ENCODE data around the gene GALNT18.

GALNT18 gene

GRCh38 chr11:11586465-11586864, 35.3 kb downstream of the GALNT18 start:
- H3K36me3 ChIP-seq (replicated peaks; ENCODE audit: insufficient read depth, low read length): no peaks in the 10 kb centered on the region
- no peaks in the 10 kb centered on the region for H3K79me2 ChIP-seq (ENCODE audit: low read length)
- no peak overlapping the region for H3K4me3 ChIP-seq (ENCODE audit: low read length)
- H3K9ac ChIP-seq (ENCODE audit: low read length): no peak overlapping the region
- no peak for DNase-seq
- no peaks in the 10 kb centered on the region for H3K27me3 ChIP-seq (replicated peaks; ENCODE audit: insufficient read depth, low read length)
- no peak for TF ChIP-seq EZH2phosphoT487 (IDR thresholded peaks at IDR 0.05; ENCODE audit: low read length)
- TF ChIP-seq EZH2 (optimal IDR thresholded peaks at IDR 0.05; ENCODE audit: low read depth, low read length): no peak
- no peak for TF ChIP-seq CTCF (IDR thresholded peaks at IDR 0.05; ENCODE audit: low read length)
- no peaks in the 10 kb centered on the region for H3K9me3 ChIP-seq (replicated peaks; ENCODE audit: insufficient read depth, low read length)
- H3K27ac ChIP-seq (ENCODE audit: low read length): no peak overlapping the region
- H3F3A ChIP-seq (ENCODE audit: insufficient read depth, low read length): no peaks in the 10 kb centered on the region
- no peak overlapping the region for H3K4me2 ChIP-seq (ENCODE audit: low read depth, low read length)
- H3K9me2 ChIP-seq (replicated peaks; ENCODE audit: insufficient read depth, low read length): no peaks in the 10 kb centered on the region
- no peaks in the 10 kb centered on the region for H4K20me1 ChIP-seq (ENCODE audit: insufficient read depth, low read length)
- no peaks in the 10 kb centered on the region for H3K4me1 ChIP-seq (ENCODE audit: low read length)
- H2AFZ ChIP-seq (ENCODE audit: low read length): no peak overlapping the region

DNA sequence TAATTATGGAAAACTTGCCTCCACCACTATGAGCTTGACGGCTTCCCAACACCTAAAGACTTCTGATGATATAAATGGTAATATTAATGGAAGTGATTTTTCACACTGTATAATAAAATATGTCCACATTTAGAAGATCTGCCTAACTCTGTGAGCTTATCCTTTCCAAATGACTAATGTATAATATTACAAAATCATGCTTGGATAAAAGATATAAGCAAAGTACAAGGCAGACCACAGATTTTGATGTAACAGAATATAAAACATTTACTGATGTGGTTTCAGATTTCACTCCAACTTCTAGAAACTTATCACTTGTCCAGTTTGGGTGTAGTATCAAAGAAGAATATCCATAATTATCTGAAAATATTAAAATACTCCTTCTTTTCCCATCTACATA, 36.9 kb downstream of the GALNT18 start:
- no peak overlapping the region for H3K4me3 ChIP-seq (ENCODE audit: low read length)
- H3K9me2 ChIP-seq (replicated peaks; ENCODE audit: insufficient read depth, low read length): no peaks in the 10 kb centered on the region
- no peak overlapping the region for H3K9ac ChIP-seq (ENCODE audit: low read length)
- H3F3A ChIP-seq (ENCODE audit: insufficient read depth, low read length): no peaks in the 10 kb centered on the region
- H3K9me3 ChIP-seq (replicated peaks; ENCODE audit: insufficient read depth, low read length): no peaks in the 10 kb centered on the region
- no peaks in the 10 kb centered on the region for H3K79me2 ChIP-seq (ENCODE audit: low read length)
- H3K4me2 ChIP-seq (ENCODE audit: low read depth, low read length): no peak overlapping the region
- no peak overlapping the region for H2AFZ ChIP-seq (ENCODE audit: low read length)
- H3K27ac ChIP-seq (ENCODE audit: low read length): no peak overlapping the region
- TF ChIP-seq EZH2phosphoT487 (IDR thresholded peaks at IDR 0.05; ENCODE audit: low read length): no peak
- TF ChIP-seq EZH2 (optimal IDR thresholded peaks at IDR 0.05; ENCODE audit: low read depth, low read length): no peak
- no peak for TF ChIP-seq CTCF (IDR thresholded peaks at IDR 0.05; ENCODE audit: low read length)
- H3K27me3 ChIP-seq (replicated peaks; ENCODE audit: insufficient read depth, low read length): no peaks in the 10 kb centered on the region
- no peaks in the 10 kb centered on the region for H4K20me1 ChIP-seq (ENCODE audit: insufficient read depth, low read length)
- no peak for DNase-seq
- H3K4me1 ChIP-seq (ENCODE audit: low read length): no peaks in the 10 kb centered on the region
- H3K36me3 ChIP-seq (replicated peaks; ENCODE audit: insufficient read depth, low read length): no peaks in the 10 kb centered on the region

DNA sequence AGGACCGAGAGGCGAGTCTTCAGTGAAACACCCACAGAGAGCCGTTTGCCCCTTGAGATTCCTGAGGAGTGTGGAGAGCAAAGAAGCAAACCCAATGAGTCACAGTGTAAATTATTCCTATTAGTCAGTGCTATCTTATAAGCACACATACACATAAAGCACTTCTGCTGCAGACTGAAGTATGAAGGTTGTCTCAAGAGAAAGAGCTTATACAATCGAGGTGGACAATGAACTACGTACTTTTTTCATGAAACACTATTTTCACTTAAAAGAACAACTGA, 37.3 kb downstream of the GALNT18 start:
- Histone ChIP-seq H3K27ac (ENCODE audit: low read length) (no peak overlapping the region), H3K4me1 (ENCODE audit: low read length) (no peaks in the 10 kb centered on the region)

More for the DNA sequence above, 37.3 kb downstream of the GALNT18 start:
- H3K4me3 ChIP-seq (ENCODE audit: low read length): no peak overlapping the region
- no peak overlapping the region for H2AFZ ChIP-seq (ENCODE audit: low read length)
- H3K9ac ChIP-seq (ENCODE audit: low read length): no peak overlapping the region
- no peak for DNase-seq
- H4K20me1 ChIP-seq (ENCODE audit: insufficient read depth, low read length): no peaks in the 10 kb centered on the region
- no peaks in the 10 kb centered on the region for H3K36me3 ChIP-seq (replicated peaks; ENCODE audit: insufficient read depth, low read length)
- no peaks in the 10 kb centered on the region for H3K9me2 ChIP-seq (replicated peaks; ENCODE audit: insufficient read depth, low read length)
- TF ChIP-seq CTCF (IDR thresholded peaks at IDR 0.05; ENCODE audit: low read length) (no peak), EZH2phosphoT487 (IDR thresholded peaks at IDR 0.05; ENCODE audit: low read length) (no peak), EZH2 (optimal IDR thresholded peaks at IDR 0.05; ENCODE audit: low read depth, low read length) (no peak)
- H3K79me2 ChIP-seq (ENCODE audit: low read length): no peaks in the 10 kb centered on the region
- no peak overlapping the region for H3K4me2 ChIP-seq (ENCODE audit: low read depth, low read length)
- H3F3A ChIP-seq (ENCODE audit: insufficient read depth, low read length): no peaks in the 10 kb centered on the region
- H3K27me3 ChIP-seq (replicated peaks; ENCODE audit: insufficient read depth, low read length): no peaks in the 10 kb centered on the region
- no peaks in the 10 kb centered on the region for H3K9me3 ChIP-seq (replicated peaks; ENCODE audit: insufficient read depth, low read length)
